Osteocyte (in vitro differentiated cells): ENCODE measurements around the gene CHD9NB. TPM values are rescaled to one million over a fixed set of nuclear protein-coding genes. Genes with fewer than 3 reads are reported as not detected.
"Not testable (repeated sequence)": the region's sequence is repeated elsewhere in the genome, so short reads cannot be mapped to it uniquely, and the experiment has no call there.

Source experiments
- DNase-seq: peaks from one replicate; pipeline ENCODE4 v3.0.0; 2021; ENCODE audit warnings: mixed read lengths; ENCODE audit not compliant: unreplicated experiment; ENCODE audit errors: extremely low spot score
- H3K27ac Mint-ChIP-seq: one replicate; pipeline ENCODE4 v1.8.0; 2021; ENCODE audit warnings: mild to moderate bottlenecking, mixed read lengths; ENCODE audit not compliant: unreplicated experiment
- H3K27me3 Mint-ChIP-seq: one replicate; pipeline ENCODE4 v1.8.0; 2021; ENCODE audit warnings: mixed read lengths; ENCODE audit not compliant: unreplicated experiment
- H3K36me3 Mint-ChIP-seq: one replicate; pipeline ENCODE4 v1.8.0; 2021; ENCODE audit warnings: mixed read lengths; ENCODE audit not compliant: unreplicated experiment
- H3K4me1 Mint-ChIP-seq: one replicate; pipeline ENCODE4 v1.8.0; 2021; ENCODE audit warnings: mixed read lengths; ENCODE audit not compliant: unreplicated experiment
- H3K4me3 Mint-ChIP-seq: one replicate; pipeline ENCODE4 v1.8.0; 2021; ENCODE audit warnings: mild to moderate bottlenecking, moderate library complexity, mixed read lengths; ENCODE audit not compliant: unreplicated experiment
- H3K9me3 Mint-ChIP-seq: one replicate; pipeline ENCODE4 v1.8.0; 2021; ENCODE audit warnings: mixed read lengths; ENCODE audit not compliant: unreplicated experiment
- CTCF ChIP-seq: fragments of 200-600 bp; sonication (generic); IDR thresholded peaks from 2 replicates; pipeline ENCODE4 v1.5.0; 2021; ENCODE audit warnings: antibody characterized with exemption, mild to moderate bottlenecking, moderate library complexity
- total RNA-seq: library from RNA; stranded (reverse); gene quantifications from 2 replicates; pipeline ENCODE4 v1.2.1, GENCODE V29; 2021

The CHD9NB gene
- total RNA-seq, 1 donor from 2014 or later: 4.8 TPM

GRCh38 chr16:53078765-53079485 is 26.2 kb upstream of the CHD9NB start:
- Mint-ChIP-seq H3K9me3 (no peaks in the 10 kb centered on the region), H3K36me3 (peaks cover 7% of the 10 kb centered on the region), H3K27me3 (no peaks in the 10 kb centered on the region), H3K4me3 (no peak overlapping the region), H3K4me1 (peaks cover 60% of the 10 kb centered on the region), H3K27ac (peak overlapping the region; percentile 95)
- TF ChIP-seq CTCF: no peak
- no peak for DNase-seq

DNA sequence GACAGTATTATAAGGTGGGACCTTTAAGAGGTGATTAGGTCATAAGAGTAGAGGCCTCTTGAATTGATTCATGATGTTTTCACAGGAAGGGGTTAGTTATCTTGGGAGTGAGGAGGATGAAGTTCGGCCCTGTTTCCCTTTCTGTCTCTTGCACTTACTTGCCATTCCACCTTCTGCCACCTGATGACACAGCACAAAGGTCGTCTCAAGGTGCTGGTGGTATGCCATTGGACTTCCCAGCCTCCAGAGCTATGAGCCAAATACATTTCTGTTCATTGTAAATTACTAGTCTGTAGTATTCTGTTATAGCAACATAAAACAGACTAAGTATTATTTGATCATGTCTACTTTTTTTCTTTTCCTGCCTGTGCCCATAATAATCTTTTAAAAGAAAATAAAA is 25.6 kb upstream of the CHD9NB start:
- TF ChIP-seq CTCF: no peak
- peaks cover 55% of the 10 kb centered on the region for H3K4me1 Mint-ChIP-seq
- no peak overlapping the region for H3K4me3 Mint-ChIP-seq
- H3K27me3 Mint-ChIP-seq: no peaks in the 10 kb centered on the region
- peaks cover 7% of the 10 kb centered on the region for H3K36me3 Mint-ChIP-seq
- H3K9me3 Mint-ChIP-seq: no peaks in the 10 kb centered on the region
- no peak for DNase-seq
- peak overlapping the region; percentile 95 for H3K27ac Mint-ChIP-seq

GRCh38 chr16:53075461-53075860 is 22.8 kb upstream of the CHD9NB start:
- not testable (repeated sequence) for H3K27me3 Mint-ChIP-seq, H3K9me3 Mint-ChIP-seq, H3K27ac Mint-ChIP-seq, H3K36me3 Mint-ChIP-seq, DNase-seq, H3K4me3 Mint-ChIP-seq
- H3K4me1 Mint-ChIP-seq: peaks cover 52% of the 10 kb centered on the region

DNA sequence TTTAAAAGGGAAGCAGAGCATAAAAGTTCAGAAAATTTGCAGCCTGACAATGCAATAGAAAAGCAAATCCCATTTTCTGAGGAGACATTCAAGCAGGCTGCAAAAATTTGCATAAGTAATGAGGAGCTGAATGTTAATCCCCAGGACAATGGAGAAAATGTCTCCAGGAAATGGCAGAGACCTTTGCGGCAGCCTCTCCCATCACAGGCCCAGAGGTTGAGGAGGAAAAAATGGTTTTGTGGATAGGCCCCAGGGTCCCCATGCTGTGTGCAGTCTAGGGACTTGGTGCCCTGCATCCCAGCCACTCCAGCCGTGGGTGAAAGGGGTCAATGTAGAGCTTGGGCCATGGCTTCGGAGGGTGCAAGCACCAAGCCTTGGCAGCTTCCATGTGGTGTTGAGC is 21.6 kb upstream of the CHD9NB start:
- DNase-seq, H3K9me3 Mint-ChIP-seq, H3K36me3 Mint-ChIP-seq, H3K4me3 Mint-ChIP-seq, H3K27me3 Mint-ChIP-seq, H3K27ac Mint-ChIP-seq: not testable (repeated sequence)
- H3K4me1 Mint-ChIP-seq: peaks cover 46% of the 10 kb centered on the region

- no peak for TF ChIP-seq CTCF
- Mint-ChIP-seq H3K9me3 (no peaks in the 10 kb centered on the region), H3K4me1 (peaks cover 34% of the 10 kb centered on the region), H3K36me3 (peaks cover 16% of the 10 kb centered on the region), H3K27me3 (no peaks in the 10 kb centered on the region), H3K27ac (peak overlapping the region; percentile 38), H3K4me3 (no peak overlapping the region)
- DNase-seq: no peak
These were observed 20.3 kb upstream of the CHD9NB start for GRCh38 chr16:53073022-53073421.

DNA sequence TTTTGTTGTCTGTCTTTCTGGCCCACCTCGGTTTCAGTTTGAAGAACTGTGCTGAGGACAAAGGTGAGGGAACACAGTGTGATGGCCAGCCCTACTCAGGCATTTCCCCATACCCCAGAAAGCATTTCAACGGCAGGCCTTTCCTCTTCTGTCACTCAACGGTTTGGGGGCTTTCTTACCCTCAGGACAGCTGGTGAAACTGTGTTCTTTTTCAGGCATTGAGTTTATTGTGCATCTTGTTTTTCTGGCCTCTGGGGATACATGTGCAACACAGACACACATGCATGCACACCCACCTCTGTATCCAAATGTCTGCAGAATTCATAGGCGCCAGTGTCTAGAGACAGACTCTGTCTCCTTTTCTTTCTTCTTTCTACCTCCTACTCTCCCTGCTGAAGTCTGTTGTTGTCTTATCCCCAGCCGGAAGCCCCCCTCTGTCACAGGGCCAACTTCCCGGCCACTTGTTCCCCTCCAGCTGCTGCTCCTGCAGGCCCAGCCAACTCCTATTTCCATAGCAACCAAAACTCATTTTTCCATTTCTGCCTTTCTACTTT is 19.1 kb upstream of the CHD9NB start:
- Mint-ChIP-seq H3K9me3 (no peaks in the 10 kb centered on the region), H3K27me3 (no peaks in the 10 kb centered on the region), H3K4me3 (peak overlapping the region; percentile 47), H3K36me3 (peaks cover 21% of the 10 kb centered on the region), H3K27ac (peak overlapping the region; percentile 89), H3K4me1 (peaks cover 31% of the 10 kb centered on the region)
- DNase-seq: no peak
- TF ChIP-seq CTCF: no peak
